Esophagus squamous epithelium (tissue), 5 donors: ENCODE data around the gene TMEM245. TPM values are rescaled to one million over a fixed set of nuclear protein-coding genes. Genes with fewer than 3 reads are reported as not detected.

ENCODE experiments used
- DNase-seq: peaks from one replicate; lab custom pipeline; 2025; lab: John Stamatoyannopoulos, UW
- H3K27ac ChIP-seq, 4 donors: fragments of 200-600 bp; sonication (generic); one replicate each; pipeline ENCODE4 v1.5.1; 2016 to 2019; ENCODE audit warnings: mild to moderate bottlenecking in 1 of 4
- H3K27me3 ChIP-seq, 4 donors: fragments of 200-600 bp; sonication (generic); 1 replicate in 3 of 4; 2 replicates in 1 of 4; pipeline versions ENCODE4 v1.5.1 to v1.6.0; 2017 to 2021; ENCODE audit warnings: antibody characterized with exemption in 1 of 4
- H3K36me3 ChIP-seq, 3 donors: fragments of 200-600 bp; sonication (generic); one replicate each; pipeline ENCODE4 v1.5.1; 2016 to 2019
- H3K4me1 ChIP-seq, 3 donors: fragments of 200-600 bp; sonication (generic); one replicate each; pipeline ENCODE4 v1.5.1; 2017 to 2019
- H3K4me3 ChIP-seq, 4 donors: fragments of 200-600 bp; sonication (generic); 1 replicate in 3 of 4; 2 replicates in 1 of 4; pipeline ENCODE4 v1.5.1; 2016 to 2019; ENCODE audit warnings: mild to moderate bottlenecking in 2 of 4, moderate library complexity in 1 of 4
- H3K9me3 ChIP-seq, 3 donors: fragments of 200-600 bp; sonication (generic); one replicate each; pipeline ENCODE4 v1.5.1; 2016 to 2019
- CTCF ChIP-seq, 6 experiments: fragments of 450-650 bp in 4 of 6; fragments of 200-600 bp in 2 of 6; sonication (generic) in 2 of 6; IDR thresholded peaks; one replicate each; pipeline ENCODE4 v1.5.1; 2016 to 2019; ENCODE audit warnings: antibody characterized with exemption in 6 of 6, mild to moderate bottlenecking in 4 of 6, moderate library complexity in 4 of 6
- POLR2A ChIP-seq, 4 donors: fragments of 450-650 bp; IDR thresholded peaks; one replicate each; pipeline ENCODE4 v1.6.1; 2017; ENCODE audit warnings: antibody characterized with exemption in 4 of 4, mild to moderate bottlenecking in 4 of 4, moderate library complexity in 3 of 4
- WGBS, 2 donors: methylation state at CpG; one replicate each; pipeline ENCODE4 v1.1.5; 2018; 5-methylcytosine and 5-hydroxymethylcytosine counted together
- intact Hi-C: fragments of 100-400 bp; cut with DNase I; formaldehyde crosslinking; loops from one replicate; pipeline ENCODE4 v1.15.0; 2022
- total RNA-seq, 4 donors: library from RNA; depleted of rRNA; stranded (reverse); fragments of >200 nt; gene quantifications; one replicate each; pipeline ENCODE4 v1.1.0, GENCODE V29; 2016
- donor health status: DM: yes; HTN: yes; CAD: no.

Gene TMEM245
- 10 to 100 TPM; 12.5 to 45.4 (median 25.9) TPM for total RNA-seq

- intact Hi-C loops = no loop called here
- 0% methylated on average over 4 to 11 of the region's 88 CpGs for WGBS, 2 donors
These were observed at the start of gene TMEM245 for GRCh38 chr9:109119439-109120203. Gene TMEM245, minus strand, starts transcription at chr9:109119947. Its CDS starts 34 bp downstream, at chr9:109119913.

GRCh38 chr9:109168170-109168569, 48.4 kb upstream of the TMEM245 start:
- TF ChIP-seq CTCF (IDR thresholded peaks at IDR 0.05) = no peak
- no peak for TF ChIP-seq POLR2A (IDR thresholded peaks at IDR 0.05)
- intact Hi-C loops = no loop called here
- H3K4me1 ChIP-seq = peaks cover 0 to 10% (median 0%) of the 10 kb centered on the region in 3 donors

More at GRCh38 chr9:109119439-109120203, at the start of gene TMEM245:
- Histone ChIP-seq H3K27ac (peak within 1 kb of the TSS; percentile 78 to 98 (median 94)), H3K4me1 (peaks cover 28 to 58% (median 37%) of the 10 kb centered on the region in 3 donors), H3K4me3 (peak within 1 kb of the TSS; percentile 86 to 99 (median 98)), H3K36me3 (no peaks in the 10 kb centered on the region), H3K9me3 (no peaks in the 10 kb centered on the region), H3K27me3 (no peaks in the 10 kb centered on the region)
- TF ChIP-seq CTCF (IDR thresholded peaks at IDR 0.05) (peak in 3 of 6 experiments; percentile 10 to 19 (median 17)), POLR2A (IDR thresholded peaks at IDR 0.05) (peak in 3 of 4 donors; percentile 75 to 94 (median 89))
- peak; percentile 78 for DNase-seq

GRCh38 chr9:109167716-109168115, 48.0 kb upstream of the TMEM245 start:
- Histone ChIP-seq H3K4me3 (no peak overlapping the region), H3K9me3 (no peaks in the 10 kb centered on the region), H3K4me1 (peaks cover 0 to 10% (median 0%) of the 10 kb centered on the region in 3 donors), H3K36me3 (no peaks in the 10 kb centered on the region), H3K27me3 (peaks cover 0 to 71% (median 0%) of the 10 kb centered on the region in 4 donors), H3K27ac (no peak overlapping the region)
- DNase-seq = no peak
- intact Hi-C loops = no loop called here
- TF ChIP-seq POLR2A (IDR thresholded peaks at IDR 0.05) (no peak), CTCF (IDR thresholded peaks at IDR 0.05) (no peak)
- WGBS, 2 donors = 85 to 95% methylated on average over 5 of the region's 5 CpGs

More at GRCh38 chr9:109168170-109168569, 48.4 kb upstream of the TMEM245 start:
- H3K27me3 ChIP-seq = peaks cover 0 to 71% (median 0%) of the 10 kb centered on the region in 4 donors
- no peaks in the 10 kb centered on the region for H3K9me3 ChIP-seq
- no peak for DNase-seq
- no peak overlapping the region for H3K27ac ChIP-seq
- H3K4me3 ChIP-seq = no peak overlapping the region
- no peaks in the 10 kb centered on the region for H3K36me3 ChIP-seq

- H3K4me3 ChIP-seq = peak within 1 kb of the TSS in 3 of 4 donors; percentile 19 to 64 (median 47)
- H3K36me3 ChIP-seq = no peaks in the 10 kb centered on the region
- no peaks in the 10 kb centered on the region for H3K9me3 ChIP-seq
- no peak within 1 kb of the TSS for H3K27ac ChIP-seq
- WGBS, 2 donors = 14 to 15% methylated on average over 25 to 48 of the region's 86 CpGs
- peaks cover 0 to 10% (median 0%) of the 10 kb centered on the region in 3 donors for H3K4me1 ChIP-seq
- peaks cover 0 to 69% (median 0%) of the 10 kb centered on the region in 4 donors for H3K27me3 ChIP-seq
- TF ChIP-seq POLR2A (IDR thresholded peaks at IDR 0.05) (no peak), CTCF (IDR thresholded peaks at IDR 0.05) (no peak)
- no peak for DNase-seq
- intact Hi-C loops = no loop called here
These were observed 47.2 kb upstream of the TMEM245 start, which contains the start of gene FRRS1L for GRCh38 chr9:109166771-109167601. Gene FRRS1L, minus strand, starts transcription at chr9:109167249. Its CDS starts 111 bp downstream, at chr9:109167138.
